GM18867 (cell line): ENCODE measurements around the gene RPUSD3.

Experiments used
- ATAC-seq: cut with Tn5 transposase; IDR thresholded peaks from one replicate; pipeline ENCODE4 v1.9.1; 2021; ENCODE audit warnings: mild to moderate bottlenecking, moderate library complexity; ENCODE audit not compliant: unreplicated experiment

The RPUSD3 gene

GRCh38 chr3:9834520-9835380 lies 9.1 kb downstream of the RPUSD3 start:
- no peak for ATAC-seq

GRCh38 chr3:9833078-9833477 lies 10.7 kb downstream of the RPUSD3 start:
- no peak for ATAC-seq

GRCh38 chr3:9831253-9831652 lies 12.6 kb downstream of the RPUSD3 start:
- no peak for ATAC-seq

GRCh38 chr3:9828801-9829755 lies 14.7 kb downstream of the RPUSD3 start:
- ATAC-seq, result no peak

- no peak for ATAC-seq
These were observed 16.8 kb downstream of the RPUSD3 start for GRCh38 chr3:9826815-9827573.

- no peak for ATAC-seq
These were observed 18.3 kb downstream of the RPUSD3 start for GRCh38 chr3:9825451-9826040.

- no peak for ATAC-seq
These were observed 22.9 kb downstream of the RPUSD3 start for GRCh38 chr3:9820946-9821345.

GRCh38 chr3:9820543-9820942 lies 23.3 kb downstream of the RPUSD3 start:
- ATAC-seq, result no peak

GRCh38 chr3:9818666-9819335 lies 25.0 kb downstream of the RPUSD3 start:
- no peak for ATAC-seq

GRCh38 chr3:9817436-9817835 lies 26.4 kb downstream of the RPUSD3 start:
- no peak for ATAC-seq

GRCh38 chr3:9815986-9816385 lies 27.8 kb downstream of the RPUSD3 start:
- ATAC-seq, result no peak

- ATAC-seq, result no peak
These were observed 30.8 kb downstream of the RPUSD3 start for GRCh38 chr3:9812870-9813483.

GRCh38 chr3:9810846-9811245 lies 33.0 kb downstream of the RPUSD3 start:
- ATAC-seq, result no peak

- ATAC-seq, result no peak
These were observed 33.4 kb downstream of the RPUSD3 start for GRCh38 chr3:9810433-9810770.

- ATAC-seq, result peak; percentile 63
These were observed 34.0 kb downstream of the RPUSD3 start, which contains the start of gene TTLL3 for GRCh38 chr3:9809615-9810432. Gene TTLL3, plus strand, starts transcription at chr3:9810262. Its CDS starts 400 bp downstream, at chr3:9810662.

GRCh38 chr3:9809239-9809614 lies 34.6 kb downstream of the RPUSD3 start:
- peak; percentile 4 for ATAC-seq

- peak; percentile 48 for ATAC-seq
These were observed 35.3 kb downstream of the RPUSD3 start for GRCh38 chr3:9808345-9809037.

GRCh38 chr3:9807981-9808344 lies 35.8 kb downstream of the RPUSD3 start:
- ATAC-seq, result no peak
